Epithelial cell of prostate (primary cell): ENCODE data around the gene CTDSP1.

Experiments used
- DNase-seq: peaks from one replicate; pipeline ENCODE4 v3.0.0-alpha.2; 2011; ENCODE audit warnings: low read depth, low spot score
- H3K27ac ChIP-seq: fragments of 450-650 bp; 2 replicates; pipeline ENCODE4 v1.5.1; 2017; ENCODE audit warnings: mild to moderate bottlenecking

CTDSP1 gene

GRCh38 chr2:218419630-218420216 lies 20.1 kb downstream of the CTDSP1 start:
- H3K27ac ChIP-seq = no peak overlapping the region
- DNase-seq = no peak

- DNase-seq = no peak
- no peak overlapping the region for H3K27ac ChIP-seq
Observed at GRCh38 chr2:218421027-218421426, 21.4 kb downstream of the CTDSP1 start.

GRCh38 chr2:218422403-218423086 lies 22.9 kb downstream of the CTDSP1 start:
- DNase-seq = no peak
- H3K27ac ChIP-seq = no peak overlapping the region

DNA sequence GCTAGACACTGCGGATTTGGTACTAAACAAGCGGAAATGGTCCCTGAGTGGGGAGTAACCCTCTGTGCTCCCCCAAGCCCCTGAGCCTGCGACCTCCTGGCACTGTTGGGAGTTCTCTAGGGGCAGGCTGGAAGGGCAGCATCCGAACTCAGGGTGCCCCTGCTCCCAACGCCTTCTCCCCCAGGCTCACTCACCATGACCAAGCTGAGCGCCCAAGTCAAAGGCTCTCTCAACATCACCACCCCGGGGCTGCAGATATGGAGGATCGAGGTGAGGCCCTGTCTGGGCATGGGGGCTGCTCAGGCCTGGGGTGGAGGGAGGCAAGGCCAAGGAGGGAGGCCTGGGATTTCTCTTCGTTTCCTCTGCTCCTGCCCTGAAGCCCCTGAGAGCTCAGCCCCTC lies 23.9 kb downstream of the CTDSP1 start:
- no peak overlapping the region for H3K27ac ChIP-seq
- DNase-seq = no peak

DNA sequence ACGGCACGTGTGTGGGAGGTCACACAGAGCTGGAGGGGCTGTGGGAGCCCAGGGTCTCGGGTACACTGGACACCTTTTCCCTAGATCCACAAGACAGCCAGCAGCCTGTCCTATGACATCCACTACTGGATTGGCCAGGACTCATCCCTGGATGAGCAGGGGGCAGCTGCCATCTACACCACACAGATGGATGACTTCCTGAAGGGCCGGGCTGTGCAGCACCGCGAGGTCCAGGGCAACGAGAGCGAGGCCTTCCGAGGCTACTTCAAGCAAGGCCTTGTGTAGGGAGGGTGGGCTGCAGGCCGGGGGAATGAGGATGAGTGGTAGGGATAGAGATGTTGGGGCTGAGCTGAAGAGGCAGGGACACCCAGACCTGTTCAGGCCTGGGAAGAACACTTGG lies 25.9 kb downstream of the CTDSP1 start:
- no peak overlapping the region for H3K27ac ChIP-seq
- DNase-seq = no peak

DNA sequence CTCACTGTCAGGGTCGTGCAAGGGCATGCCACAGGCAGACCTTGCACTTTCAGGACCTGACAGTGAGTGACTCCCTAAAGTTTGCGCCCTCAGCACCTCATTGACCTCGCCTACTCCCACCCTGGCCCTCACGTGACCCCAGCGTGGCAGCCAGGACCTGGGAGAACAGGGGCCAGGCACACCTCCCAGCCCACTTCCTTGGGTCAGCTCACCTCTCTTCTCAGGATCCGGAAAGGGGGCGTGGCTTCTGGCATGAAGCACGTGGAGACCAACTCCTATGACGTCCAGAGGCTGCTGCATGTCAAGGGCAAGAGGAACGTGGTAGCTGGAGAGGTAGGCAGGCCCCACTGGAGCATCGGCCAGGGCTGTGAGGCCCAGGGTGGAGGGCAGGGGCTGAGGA lies 28.1 kb downstream of the CTDSP1 start:
- DNase-seq = no peak
- no peak overlapping the region for H3K27ac ChIP-seq

DNA sequence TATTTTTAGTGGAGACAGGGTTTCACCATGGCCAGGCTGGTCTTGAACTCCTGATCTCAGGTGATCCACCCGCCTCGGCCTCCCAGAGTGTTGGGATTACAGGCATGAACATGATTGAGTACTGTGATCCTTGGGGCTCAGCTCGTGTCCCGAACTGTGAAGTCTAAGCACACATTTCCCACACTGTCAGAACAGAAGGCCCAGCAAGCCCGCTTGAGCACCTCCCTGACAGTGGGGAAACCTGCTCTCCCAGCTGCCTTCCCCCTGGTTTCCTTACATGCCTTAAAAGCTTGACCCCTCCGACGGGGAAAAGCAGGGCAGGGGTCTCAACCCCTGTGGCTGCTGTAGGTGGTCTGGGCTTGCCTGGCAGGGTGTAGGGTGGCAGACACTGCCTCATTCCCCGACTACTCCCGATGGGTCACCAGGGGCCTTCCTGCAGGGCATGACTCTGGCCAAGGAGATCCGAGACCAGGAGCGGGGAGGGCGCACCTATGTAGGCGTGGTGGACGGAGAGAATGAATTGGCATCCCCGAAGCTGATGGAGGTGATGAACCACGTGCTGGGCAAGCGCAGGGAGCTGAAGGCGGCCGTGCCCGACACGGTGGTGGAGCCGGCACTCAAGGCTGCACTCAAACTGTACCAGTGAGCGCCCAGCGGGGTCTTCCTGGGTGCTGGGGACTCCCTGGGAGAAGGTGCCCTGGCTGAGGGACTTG lies 29.3 kb downstream of the CTDSP1 start:
- DNase-seq = no peak
- no peak overlapping the region for H3K27ac ChIP-seq

GRCh38 chr2:218429911-218430692 lies 30.4 kb downstream of the CTDSP1 start:
- no peak for DNase-seq
- H3K27ac ChIP-seq = no peak overlapping the region

DNA sequence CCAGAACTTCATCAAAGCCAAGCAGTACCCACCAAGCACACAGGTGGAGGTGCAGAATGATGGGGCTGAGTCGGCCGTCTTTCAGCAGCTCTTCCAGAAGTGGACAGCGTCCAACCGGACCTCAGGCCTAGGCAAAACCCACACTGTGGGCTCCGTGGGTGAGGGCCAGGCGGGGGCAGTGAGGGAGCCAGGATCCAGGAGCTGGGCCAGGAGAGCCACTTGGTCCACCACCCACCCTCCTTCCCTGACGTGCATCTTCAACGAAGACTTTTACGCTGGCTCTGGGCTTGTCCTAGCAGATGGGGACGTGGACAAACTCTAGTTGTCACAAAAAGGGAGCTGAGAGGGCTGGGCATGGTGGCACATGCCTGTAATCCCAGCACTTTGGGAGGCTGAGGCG lies 31.1 kb downstream of the CTDSP1 start:
- H3K27ac ChIP-seq = no peak overlapping the region
- no peak for DNase-seq

DNA sequence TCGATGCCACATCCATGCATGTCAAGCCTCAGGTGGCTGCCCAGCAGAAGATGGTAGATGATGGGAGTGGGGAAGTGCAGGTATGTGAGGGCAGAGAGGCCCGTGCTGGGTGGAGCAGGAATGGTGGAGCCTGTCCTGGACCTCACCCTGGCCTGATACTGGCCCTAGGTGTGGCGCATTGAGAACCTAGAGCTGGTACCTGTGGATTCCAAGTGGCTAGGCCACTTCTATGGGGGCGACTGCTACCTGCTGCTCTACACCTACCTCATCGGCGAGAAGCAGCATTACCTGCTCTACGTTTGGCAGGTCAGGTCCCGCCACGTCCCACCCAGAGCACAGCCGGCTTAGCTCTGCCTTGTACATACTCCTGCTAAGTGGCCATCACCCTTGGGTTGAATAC lies 32.2 kb downstream of the CTDSP1 start:
- no peak for DNase-seq
- H3K27ac ChIP-seq = no peak overlapping the region

GRCh38 chr2:218432676-218433365 lies 33.2 kb downstream of the CTDSP1 start:
- no peak for DNase-seq
- H3K27ac ChIP-seq = no peak overlapping the region

DNA sequence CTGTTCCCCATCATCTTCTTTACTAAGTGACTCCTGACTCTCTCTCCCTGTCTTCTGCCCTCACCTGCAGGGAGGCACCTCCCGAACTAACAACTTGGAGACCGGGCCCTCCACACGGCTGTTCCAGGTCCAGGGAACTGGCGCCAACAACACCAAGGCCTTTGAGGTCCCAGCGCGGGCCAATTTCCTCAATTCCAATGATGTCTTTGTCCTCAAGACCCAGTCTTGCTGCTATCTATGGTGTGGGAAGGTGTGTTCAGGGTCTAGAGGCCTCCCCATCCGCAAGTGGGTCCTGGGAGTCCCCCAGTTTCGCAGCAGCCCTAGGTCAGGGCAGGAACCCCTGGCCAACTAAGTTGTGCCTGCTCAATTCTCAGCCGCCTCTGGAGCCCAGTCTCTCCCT lies 34.8 kb downstream of the CTDSP1 start:
- no peak for DNase-seq
- no peak overlapping the region for H3K27ac ChIP-seq

DNA sequence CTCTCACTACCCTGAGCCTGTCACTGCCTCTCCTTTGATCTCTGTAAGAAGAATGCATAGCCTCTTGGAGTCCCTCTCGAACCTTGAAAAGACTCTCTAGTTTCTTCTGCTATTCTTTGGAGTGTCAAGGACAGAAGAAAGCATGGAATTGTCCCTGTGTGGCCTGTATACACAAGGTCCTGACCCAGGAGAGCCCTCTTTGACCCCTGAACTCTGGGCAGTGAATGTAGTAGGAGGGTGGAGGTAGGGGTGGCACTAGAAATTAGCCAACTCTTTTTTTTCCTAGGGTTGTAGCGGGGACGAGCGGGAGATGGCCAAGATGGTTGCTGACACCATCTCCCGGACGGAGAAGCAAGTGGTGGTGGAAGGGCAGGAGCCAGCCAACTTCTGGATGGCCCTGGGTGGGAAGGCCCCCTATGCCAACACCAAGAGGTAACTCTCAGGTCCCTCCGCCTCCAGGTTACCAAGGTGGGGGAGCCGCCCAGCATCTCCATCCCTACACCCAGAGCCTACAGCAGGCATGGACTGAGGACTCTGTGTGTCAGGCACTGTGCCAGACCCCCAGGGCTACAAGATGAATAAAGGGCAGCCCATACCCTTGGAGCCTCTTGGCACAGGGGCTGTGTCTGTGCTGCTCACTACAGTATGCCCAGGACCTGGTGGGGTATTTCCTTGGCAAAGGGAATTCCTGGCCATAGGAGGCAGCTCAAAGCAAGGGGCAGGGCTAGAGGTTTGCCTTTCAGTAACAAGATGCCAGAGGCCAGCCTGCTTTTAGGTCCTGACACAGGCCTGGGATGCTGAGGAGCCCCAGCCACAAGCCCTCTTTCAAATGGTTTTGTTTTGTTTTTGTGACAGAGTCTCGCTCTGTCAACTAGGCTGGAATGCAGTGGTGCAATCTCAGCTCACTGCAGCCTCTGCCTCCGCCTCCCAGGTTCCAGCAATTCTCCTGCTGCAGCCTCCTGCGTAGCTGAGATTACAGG lies 35.6 kb downstream of the CTDSP1 start:
- H3K27ac ChIP-seq = no peak overlapping the region
- no peak for DNase-seq

- no peak overlapping the region for H3K27ac ChIP-seq
- DNase-seq = no peak
Observed at GRCh38 chr2:218436992-218437391, 37.3 kb downstream of the CTDSP1 start.

GRCh38 chr2:218437969-218438368 lies 38.3 kb downstream of the CTDSP1 start:
- DNase-seq = no peak
- no peak overlapping the region for H3K27ac ChIP-seq

DNA sequence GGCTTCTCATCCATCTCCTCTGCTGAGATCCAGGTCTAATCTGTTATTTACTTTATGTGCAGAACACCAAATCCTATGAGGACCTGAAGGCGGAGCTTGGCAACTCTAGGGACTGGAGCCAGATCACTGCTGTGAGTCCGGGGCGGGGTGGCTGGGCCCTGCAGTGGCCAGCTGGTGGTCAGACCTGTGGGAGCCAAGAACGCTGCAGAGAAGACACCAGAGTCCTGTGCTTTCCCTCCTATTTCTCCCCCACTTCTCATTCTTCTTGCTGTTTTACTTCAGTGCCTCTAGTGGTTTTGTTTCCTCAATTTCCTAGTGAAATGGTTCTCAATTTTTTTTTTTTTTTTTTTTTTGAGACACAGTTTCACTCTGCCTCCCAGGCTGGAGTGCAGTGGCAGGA lies 38.9 kb downstream of the CTDSP1 start:
- no peak for DNase-seq

DNA sequence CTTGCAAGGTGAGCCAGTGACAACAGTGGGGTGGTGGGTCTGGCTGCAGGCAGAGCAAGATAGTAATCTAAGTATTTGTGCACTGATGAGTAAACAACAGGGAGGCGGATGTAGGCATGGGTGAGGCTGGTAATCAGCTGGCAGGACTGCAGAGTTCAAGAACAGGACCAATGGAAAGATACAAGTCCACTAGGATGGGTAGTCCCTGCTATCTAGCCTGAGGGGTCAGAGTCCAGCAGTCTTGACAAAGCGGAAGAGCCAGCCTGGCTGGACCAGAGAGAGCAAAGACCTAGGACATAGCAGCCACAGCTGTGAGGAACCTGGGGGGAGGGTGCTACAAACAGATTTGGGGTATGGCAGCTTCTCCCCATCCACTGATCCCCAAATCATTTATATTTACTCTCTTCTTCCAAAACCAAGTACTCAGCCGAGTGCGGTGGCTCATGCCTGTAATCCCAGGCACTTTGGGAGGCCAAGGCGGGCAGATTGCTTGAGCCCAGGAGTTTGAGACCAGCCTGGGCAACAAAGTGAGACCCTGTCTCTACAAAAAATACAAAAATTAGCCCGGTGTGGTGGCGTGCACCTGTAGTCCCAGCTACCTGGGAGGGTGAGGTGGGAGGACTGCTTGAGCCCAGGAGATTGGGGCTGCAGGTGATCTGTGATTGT lies 45.2 kb downstream of the CTDSP1 start:
- H3K27ac ChIP-seq = no peak overlapping the region
- no peak for DNase-seq

More for the DNA sequence above, 38.9 kb downstream of the CTDSP1 start:
- H3K27ac ChIP-seq = no peak overlapping the region

DNA sequence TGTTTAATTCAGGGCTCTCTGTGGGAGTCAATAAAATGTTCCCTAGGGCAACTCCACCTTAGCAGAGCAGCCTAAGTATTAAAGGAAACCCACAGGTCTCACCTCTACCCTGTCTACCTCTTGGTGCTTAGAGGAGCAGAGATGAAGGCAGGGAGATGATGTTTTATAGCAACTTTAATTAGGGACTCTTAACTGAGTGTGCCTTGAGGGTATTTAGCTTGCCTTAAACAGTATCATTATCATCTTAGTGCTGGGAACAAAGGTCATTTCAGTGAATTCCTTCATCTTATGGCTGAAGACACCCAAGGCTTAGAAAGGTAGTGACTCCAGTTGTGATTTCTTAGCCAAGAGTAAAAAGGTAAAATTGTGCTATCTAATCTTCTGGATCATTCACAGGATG lies 45.9 kb downstream of the CTDSP1 start:
- H3K27ac ChIP-seq = no peak overlapping the region
- no peak for DNase-seq

GRCh38 chr2:218446547-218446946 lies 46.9 kb downstream of the CTDSP1 start:
- no peak overlapping the region for H3K27ac ChIP-seq
- DNase-seq = no peak
